Measurements from ENCODE around the gene ATRX. TPM values are rescaled to one million over a fixed set of nuclear protein-coding genes. Genes with fewer than 3 reads are reported as not detected.

Gene ATRX
- total and polyA plus RNA-seq, 12 donors = 10.3 to 101 (median 67.1) TPM

DNA sequence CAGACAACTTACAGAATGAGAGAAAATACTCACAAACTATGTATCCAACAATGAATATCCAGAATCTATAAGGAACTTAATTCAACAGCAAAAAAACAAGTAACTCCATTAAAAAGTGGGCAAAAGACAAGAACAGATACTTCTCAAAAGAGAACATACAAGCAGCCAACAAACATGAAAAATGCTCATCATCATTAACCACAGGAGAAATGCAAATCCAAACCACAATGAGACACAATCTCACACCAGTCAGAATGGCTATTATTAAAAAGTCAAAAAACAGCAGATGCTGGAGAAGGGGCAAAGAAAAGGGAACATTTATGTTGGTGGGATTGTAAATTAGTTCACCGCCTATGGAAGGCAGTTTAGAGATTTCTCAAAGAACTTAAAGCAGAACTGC, 188.5 kb downstream of the ATRX start:
- no peaks in the 10 kb centered on the region for H3K4me1 ChIP-seq (replicated peaks in 1 of 2)
- H3K27me3 ChIP-seq = no peaks in the 10 kb centered on the region
- H3K27ac ChIP-seq = no peak overlapping the region
- WGBS, 4 donors = 89 to 100% (median 98%) methylated on average over 1 of the region's 1 CpG
- intact Hi-C loops (cut with DNase I) = no loop called here
- no peaks in the 10 kb centered on the region for H3K36me3 ChIP-seq (replicated peaks in 1 of 2)
- no peak for DNase-seq
- no peaks in the 10 kb centered on the region for H3K9me3 ChIP-seq (replicated peaks in 1 of 3)
- H3K4me3 ChIP-seq = no peak overlapping the region
- TF ChIP-seq, protein P1, sequence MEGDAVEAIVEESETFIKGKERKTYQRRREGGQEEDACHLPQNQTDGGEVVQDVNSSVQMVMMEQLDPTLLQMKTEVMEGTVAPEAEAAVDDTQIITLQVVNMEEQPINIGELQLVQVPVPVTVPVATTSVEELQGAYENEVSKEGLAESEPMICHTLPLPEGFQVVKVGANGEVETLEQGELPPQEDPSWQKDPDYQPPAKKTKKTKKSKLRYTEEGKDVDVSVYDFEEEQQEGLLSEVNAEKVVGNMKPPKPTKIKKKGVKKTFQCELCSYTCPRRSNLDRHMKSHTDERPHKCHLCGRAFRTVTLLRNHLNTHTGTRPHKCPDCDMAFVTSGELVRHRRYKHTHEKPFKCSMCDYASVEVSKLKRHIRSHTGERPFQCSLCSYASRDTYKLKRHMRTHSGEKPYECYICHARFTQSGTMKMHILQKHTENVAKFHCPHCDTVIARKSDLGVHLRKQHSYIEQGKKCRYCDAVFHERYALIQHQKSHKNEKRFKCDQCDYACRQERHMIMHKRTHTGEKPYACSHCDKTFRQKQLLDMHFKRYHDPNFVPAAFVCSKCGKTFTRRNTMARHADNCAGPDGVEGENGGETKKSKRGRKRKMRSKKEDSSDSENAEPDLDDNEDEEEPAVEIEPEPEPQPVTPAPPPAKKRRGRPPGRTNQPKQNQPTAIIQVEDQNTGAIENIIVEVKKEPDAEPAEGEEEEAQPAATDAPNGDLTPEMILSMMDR (IDR thresholded peaks at IDR 0.05) = no peak
- no peak for TF ChIP-seq POLR2A (IDR thresholded peaks at IDR 0.05)

DNA sequence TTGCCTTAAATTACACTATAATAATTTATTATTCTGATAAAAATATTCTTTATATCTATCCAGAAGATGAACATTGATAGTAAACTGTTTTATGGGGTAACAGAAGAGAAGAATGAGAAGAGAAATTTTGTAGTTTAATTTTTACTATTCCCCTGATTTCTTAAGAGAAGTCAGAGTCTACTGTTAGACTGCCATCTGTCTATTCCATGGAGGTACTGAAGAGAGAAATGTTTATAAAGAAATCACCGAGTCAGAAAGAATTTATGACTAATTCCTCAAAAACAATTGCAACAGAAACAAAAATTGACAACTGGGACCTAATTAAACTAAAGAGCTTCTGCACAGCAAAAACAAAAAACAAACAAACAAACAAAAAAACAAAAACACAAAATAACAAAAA, 188.9 kb downstream of the ATRX start:
- DNase-seq = no peak
- TF ChIP-seq, protein P1 (IDR thresholded peaks at IDR 0.05) = peak in 5 of 6 experiments; percentile 24 to 47 (median 37)
- no peak for TF ChIP-seq POLR2A (IDR thresholded peaks at IDR 0.05)
- no peaks in the 10 kb centered on the region for H3K27me3 ChIP-seq
- intact Hi-C loops (cut with DNase I) = no loop called here
- no peaks in the 10 kb centered on the region for H3K9me3 ChIP-seq (replicated peaks in 1 of 3)
- no peak overlapping the region for H3K4me3 ChIP-seq
- H3K27ac ChIP-seq = no peak overlapping the region
- no peaks in the 10 kb centered on the region for H3K36me3 ChIP-seq (replicated peaks in 1 of 2)
- WGBS, 4 donors = 9 to 44% (median 23%) methylated on average over 1 of the region's 1 CpG
- no peaks in the 10 kb centered on the region for H3K4me1 ChIP-seq (replicated peaks in 1 of 2)

DNA sequence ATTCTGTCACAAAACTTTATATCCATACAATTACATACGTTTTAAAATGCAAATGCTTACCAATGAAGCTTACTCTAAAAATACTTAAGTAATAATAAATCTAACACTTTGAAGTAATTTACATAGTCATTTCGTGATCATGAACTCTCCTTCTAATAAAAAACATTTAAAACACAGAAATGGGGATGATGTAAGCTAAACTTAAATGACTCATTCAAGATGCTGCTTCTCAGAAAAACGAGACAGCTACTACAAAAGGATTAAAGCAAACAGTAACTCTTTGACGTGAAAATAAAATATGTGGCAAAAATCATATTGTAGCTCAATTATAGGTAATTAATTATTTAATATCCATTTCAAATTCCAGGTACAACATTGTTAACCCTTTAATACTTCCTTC, 190.2 kb downstream of the ATRX start:
- no peaks in the 10 kb centered on the region for H3K4me1 ChIP-seq (replicated peaks in 1 of 2)
- intact Hi-C loops (cut with DNase I) = no loop called here
- no peak overlapping the region for H3K27ac ChIP-seq
- no peak overlapping the region for H3K4me3 ChIP-seq
- H3K36me3 ChIP-seq (replicated peaks in 1 of 2) = no peaks in the 10 kb centered on the region
- no peak for TF ChIP-seq POLR2A (IDR thresholded peaks at IDR 0.05)
- TF ChIP-seq, protein P1 (IDR thresholded peaks at IDR 0.05) = no peak
- H3K9me3 ChIP-seq (replicated peaks in 1 of 3) = no peaks in the 10 kb centered on the region
- 52 to 71% (median 61%) methylated on average over 4 of the region's 4 CpGs for WGBS, 4 donors
- no peaks in the 10 kb centered on the region for H3K27me3 ChIP-seq
- DNase-seq = no peak

DNA sequence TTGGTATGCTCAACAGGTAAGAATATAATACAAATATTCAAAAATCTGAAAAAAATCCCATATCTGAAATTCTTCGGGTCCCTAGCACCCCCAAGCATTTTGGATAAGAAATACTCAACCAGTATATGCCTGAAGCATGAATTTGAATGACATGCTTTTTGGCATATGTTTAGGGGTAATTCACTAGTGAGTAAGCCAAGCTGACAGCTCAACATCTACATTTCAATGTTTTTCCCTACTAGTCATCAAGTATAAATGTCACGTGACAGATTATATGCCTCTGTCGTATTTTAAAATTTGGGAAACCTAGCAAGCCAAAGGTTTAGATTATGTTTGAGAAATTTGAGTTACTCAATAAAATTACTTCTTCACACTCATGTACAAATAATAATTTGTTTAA, 213.7 kb downstream of the ATRX start:
- 71 to 89% (median 82%) methylated on average over 3 of the region's 3 CpGs for WGBS, 4 donors
- TF ChIP-seq POLR2A (IDR thresholded peaks at IDR 0.05) = no peak
- TF ChIP-seq, protein P1 (IDR thresholded peaks at IDR 0.05) = no peak
- no peak overlapping the region for H3K4me3 ChIP-seq
- intact Hi-C loops (cut with DNase I) = no loop called here
- no peaks in the 10 kb centered on the region for H3K9me3 ChIP-seq (replicated peaks in 1 of 3)
- H3K27me3 ChIP-seq = no peaks in the 10 kb centered on the region
- H3K4me1 ChIP-seq (replicated peaks in 1 of 2) = no peaks in the 10 kb centered on the region
- no peak overlapping the region for H3K27ac ChIP-seq
- H3K36me3 ChIP-seq (replicated peaks in 1 of 2) = peaks cover 0 to 5% of the 10 kb centered on the region in 2 donors
- DNase-seq = no peak

All from adrenal gland (tissue), 12 donors.